A549 (cell line): ENCODE results near the gene CFAP61. TPM values are rescaled to one million over a fixed set of nuclear protein-coding genes. Genes with fewer than 3 reads are reported as not detected.

ENCODE experiments used
- BCL3 ChIP-seq: fragments of >200 bp; sonication (Bioruptor Twin); formaldehyde crosslinking; IDR thresholded peaks from 3 replicates; pipeline ENCODE4 v1.6.1; 2016
- CBX2 ChIP-seq: fragments of 200-600 bp; sonication (generic); IDR thresholded peaks from 2 replicates; pipeline ENCODE4 v1.6.1; 2016; ENCODE audit warnings: low read depth, mild to moderate bottlenecking, borderline replicate concordance
- CBX8 ChIP-seq: fragments of 200-600 bp; sonication (generic); IDR thresholded peaks from 2 replicates; pipeline ENCODE4 v1.6.1; 2016
- CHD2 ChIP-seq: fragments of 150-350 bp; IDR thresholded peaks from 2 replicates; pipeline ENCODE4 v1.6.1; 2014; ENCODE audit warnings: low read length; ENCODE audit not compliant: partially characterized antibody
- CTCF ChIP-seq: fragments of >200 bp; sonication (Bioruptor Twin); formaldehyde crosslinking; IDR thresholded peaks from 3 replicates; pipeline ENCODE4 v1.5.1; 2016
- EHMT2 ChIP-seq: fragments of 200-600 bp; sonication (generic); IDR thresholded peaks from 2 replicates; pipeline ENCODE4 v1.6.1; 2016; ENCODE audit warnings: antibody characterized with exemption, low read depth, mild to moderate bottlenecking, moderate library complexity
- ELK1 ChIP-seq: fragments of 150-350 bp; IDR thresholded peaks from 2 replicates; pipeline ENCODE4 v1.6.1; 2014; ENCODE audit warnings: low read depth, mild to moderate bottlenecking, low read length
- EP300 ChIP-seq, 2 experiments: fragments of >200 bp; sonication (Bioruptor Twin); formaldehyde crosslinking; IDR thresholded peaks; 2 replicates in 1 of 2; 3 replicates in 1 of 2; pipeline ENCODE4 v1.6.1; 2016 to 2017
- FOSB ChIP-seq: fragments of 250-450 bp; sonication (Bioruptor Pico); IDR thresholded peaks from 2 replicates; pipeline ENCODE4 v1.5.0; 2020; ENCODE audit warnings: mild to moderate bottlenecking, moderate library complexity
- FOSL2 ChIP-seq, 2 experiments: fragments of 450-650 bp in 1 of 2; fragments of >200 bp in 1 of 2; sonication (Bioruptor Twin) in 1 of 2; formaldehyde crosslinking; IDR thresholded peaks; 2 replicates each; pipeline versions ENCODE4 v1.5.0 to v1.6.1; 2016 to 2020; ENCODE audit warnings: mild to moderate bottlenecking in 1 of 2, moderate library complexity in 1 of 2
- GATA3 ChIP-seq: IDR thresholded peaks from 2 replicates; pipeline ENCODE4 v1.6.1; 2012; ENCODE audit warnings: borderline replicate concordance
- HMGXB4 ChIP-seq: fragments of 250-450 bp; sonication (Bioruptor Pico); IDR thresholded peaks from 2 replicates; pipeline ENCODE4 v1.5.0; 2021; ENCODE audit warnings: mild to moderate bottlenecking, moderate library complexity, borderline replicate concordance
- HOXA7 ChIP-seq: fragments of 250-450 bp; sonication (Bioruptor Pico); IDR thresholded peaks from 2 replicates; pipeline ENCODE4 v1.5.0; 2020; ENCODE audit warnings: mild to moderate bottlenecking, moderate library complexity
- HOXB13 ChIP-seq: fragments of 250-450 bp; sonication (Bioruptor Pico); IDR thresholded peaks from 2 replicates; pipeline ENCODE4 v1.5.0; 2020; ENCODE audit warnings: low read depth, mild to moderate bottlenecking, moderate library complexity
- HOXB5 ChIP-seq: fragments of 250-450 bp; sonication (Bioruptor Pico); IDR thresholded peaks from 2 replicates; pipeline ENCODE4 v1.5.0; 2020; ENCODE audit warnings: mild to moderate bottlenecking, moderate library complexity
- JUN ChIP-seq, 2 experiments: fragments of >200 bp; sonication (Bioruptor Twin); formaldehyde crosslinking; IDR thresholded peaks; 2 replicates in 1 of 2; 3 replicates in 1 of 2; pipeline ENCODE4 v1.6.1; 2016 to 2017
- KDM1A ChIP-seq: fragments of 200-600 bp; sonication (generic); IDR thresholded peaks from 2 replicates; pipeline ENCODE4 v1.6.1; 2016; ENCODE audit warnings: low read depth, mild to moderate bottlenecking
- MAFK ChIP-seq: fragments of 450-650 bp; IDR thresholded peaks from 2 replicates; pipeline ENCODE4 v1.6.1; 2014; ENCODE audit not compliant: partially characterized antibody
- MAZ ChIP-seq: fragments of 150-350 bp; IDR thresholded peaks from 2 replicates; pipeline ENCODE4 v1.6.1; 2014; ENCODE audit warnings: antibody characterized with exemption, low read depth, low read length, borderline replicate concordance
- MYC ChIP-seq: IDR thresholded peaks from 2 replicates; pipeline ENCODE4 v1.6.1; 2012; ENCODE audit warnings: mild to moderate bottlenecking, inconsistent platforms, low read length, improper control_type of control experiment, borderline replicate concordance
- NFE2L2 ChIP-seq: fragments of 150-350 bp; conservative IDR thresholded peaks from 2 replicates; pipeline ENCODE4 v1.6.1; 2014; ENCODE audit warnings: low read length
- PHF8 ChIP-seq: fragments of 200-600 bp; sonication (generic); IDR thresholded peaks from 2 replicates; pipeline ENCODE4 v1.6.1; 2016; ENCODE audit warnings: low read depth, mild to moderate bottlenecking, antibody characterized with exemption, moderate library complexity, borderline replicate concordance
- POLR2A ChIP-seq: IDR thresholded peaks from 2 replicates; pipeline ENCODE4 v1.6.1; 2012; ENCODE audit warnings: mild to moderate bottlenecking, low read length
- POLR2AphosphoS2 ChIP-seq: conservative IDR thresholded peaks from 2 replicates; pipeline ENCODE4 v1.6.1; 2012; ENCODE audit warnings: low read length, improper control_type of control experiment, inconsistent platforms
- RAD21 ChIP-seq, 2 experiments: fragments of >200 bp in 1 of 2; sonication (Bioruptor Twin) in 1 of 2; formaldehyde crosslinking in 1 of 2; IDR thresholded peaks in 1 of 2; conservative IDR thresholded peaks in 1 of 2; 2 replicates in 1 of 2; 3 replicates in 1 of 2; pipeline ENCODE4 v1.6.1; 2012 to 2018; ENCODE audit warnings: inconsistent platforms in 1 of 2
- RCOR1 ChIP-seq: fragments of 150-350 bp; IDR thresholded peaks from 2 replicates; pipeline ENCODE4 v1.6.1; 2014; ENCODE audit warnings: antibody characterized with exemption, low read length, low read depth
- RNF2 ChIP-seq: fragments of 200-600 bp; sonication (generic); IDR thresholded peaks from 2 replicates; pipeline ENCODE4 v1.6.1; 2016; ENCODE audit warnings: low read depth, mild to moderate bottlenecking, antibody characterized with exemption, moderate library complexity, borderline replicate concordance
- SMC3 ChIP-seq: fragments of >200 bp; sonication (Bioruptor Twin); formaldehyde crosslinking; IDR thresholded peaks from 3 replicates; pipeline ENCODE4 v1.6.1; 2018; ENCODE audit warnings: inconsistent platforms
- USF2 ChIP-seq: fragments of 450-650 bp; IDR thresholded peaks from 2 replicates; pipeline ENCODE4 v1.6.1; 2014; ENCODE audit warnings: antibody characterized with exemption
- ZNF302 ChIP-seq: fragments of 250-450 bp; sonication (Bioruptor Pico); IDR thresholded peaks from 2 replicates; pipeline ENCODE4 v1.9.0; 2021; ENCODE audit warnings: inconsistent platforms, mild to moderate bottlenecking, moderate library complexity
- ZSCAN20 ChIP-seq: fragments of 250-450 bp; sonication (Bioruptor Pico); IDR thresholded peaks from 2 replicates; pipeline ENCODE4 v1.8.0; 2022; ENCODE audit warnings: mild to moderate bottlenecking, moderate library complexity
- polyA plus RNA-seq, 4 experiments: library from polyadenylated mRNA; depleted of rRNA in 3 of 4; stranded (reverse); fragments of >200 nt; fragmentation: RNase III in 1 of 4; extraction: RNeasy Plus Mini Kit Qiagen cat#74134 plus additional on column Dnase treatment in 1 of 4; gene quantifications; 2 replicates in 3 of 4; 3 replicates in 1 of 4; pipeline ENCODE4 v1.2.3, GENCODE V29; 2011 to 2017
- TF ChIP-seq, protein P1 (sequence below): fragments of 250-450 bp; sonication (Bioruptor Pico); IDR thresholded peaks from 2 replicates; pipeline ENCODE4 v1.5.0; 2020; ENCODE audit warnings: low read depth, mild to moderate bottlenecking, moderate library complexity
- TF ChIP-seq, protein P2 (sequence below): IDR thresholded peaks from 2 replicates; pipeline ENCODE4 v1.6.1; 2012
- TF ChIP-seq, protein P3 (sequence below): fragments of >200 bp; sonication (Bioruptor Twin); formaldehyde crosslinking; IDR thresholded peaks from 2 replicates; pipeline ENCODE4 v1.6.1; 2016

The CFAP61 gene
- polyA plus RNA-seq, 2 of the 4 experiments (the other 2 are of a cell fraction), result 0.39 to 0.70 TPM

GRCh38 chr20:20010639-20011500 is 41.5 kb upstream of the CFAP61 start (continued):
- TF ChIP-seq JUN (IDR thresholded peaks at IDR 0.05), result no peak
- 0 out of 2 replicates have a peak, but pooled peaks have one; percentile 55 for TF ChIP-seq HOXB5 (CRISPR knock-in tag)
- no peak for TF ChIP-seq FOSL2 (IDR thresholded peaks at IDR 0.05)
- TF ChIP-seq FOSL2 (CRISPR knock-in tag; IDR thresholded peaks at IDR 0.05), result peak; percentile 82
- TF ChIP-seq ZNF302 (CRISPR knock-in tag), result no peak
- TF ChIP-seq HMGXB4 (CRISPR knock-in tag), result no peak
- TF ChIP-seq MYC, result peak; percentile 48; the same call in 1 of the 2 replicates
- no peak for TF ChIP-seq POLR2A
- TF ChIP-seq SMC3, result no peak
- peak; percentile 51 for TF ChIP-seq MAFK
- TF ChIP-seq ELK1, result no peak
- TF ChIP-seq, protein P1, sequence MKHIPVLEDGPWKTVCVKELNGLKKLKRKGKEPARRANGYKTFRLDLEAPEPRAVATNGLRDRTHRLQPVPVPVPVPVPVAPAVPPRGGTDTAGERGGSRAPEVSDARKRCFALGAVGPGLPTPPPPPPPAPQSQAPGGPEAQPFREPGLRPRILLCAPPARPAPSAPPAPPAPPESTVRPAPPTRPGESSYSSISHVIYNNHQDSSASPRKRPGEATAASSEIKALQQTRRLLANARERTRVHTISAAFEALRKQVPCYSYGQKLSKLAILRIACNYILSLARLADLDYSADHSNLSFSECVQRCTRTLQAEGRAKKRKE (CRISPR knock-in tag), result no peak
- TF ChIP-seq GATA3, result no peak
- TF ChIP-seq CBX8, result no peak
- TF ChIP-seq PHF8, result no peak
- TF ChIP-seq, protein P2, sequence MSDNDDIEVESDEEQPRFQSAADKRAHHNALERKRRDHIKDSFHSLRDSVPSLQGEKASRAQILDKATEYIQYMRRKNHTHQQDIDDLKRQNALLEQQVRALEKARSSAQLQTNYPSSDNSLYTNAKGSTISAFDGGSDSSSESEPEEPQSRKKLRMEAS, result peak; percentile 61
- TF ChIP-seq CBX2, result no peak
- no peak for TF ChIP-seq ZSCAN20 (CRISPR knock-in tag)
- TF ChIP-seq CTCF, result no peak
- no peak for TF ChIP-seq BCL3
- TF ChIP-seq NFE2L2, result no peak
- TF ChIP-seq EP300 (IDR thresholded peaks at IDR 0.05), result no peak
- TF ChIP-seq POLR2AphosphoS2, result no peak
- TF ChIP-seq KDM1A, result no peak
- TF ChIP-seq EHMT2, result no peak
- no peak for TF ChIP-seq RNF2
- TF ChIP-seq HOXA7 (CRISPR knock-in tag), result no peak
- no peak for TF ChIP-seq FOSB (CRISPR knock-in tag)
- no peak for TF ChIP-seq CHD2
- no peak for TF ChIP-seq RCOR1
- no peak for TF ChIP-seq HOXB13
- TF ChIP-seq MAZ, result no peak
- 0 out of 5 replicates have a peak, but pooled peaks of 1 of the 2 experiments have one; percentile 9 for TF ChIP-seq RAD21 (conservative IDR thresholded peaks at IDR 0.05 in 1 of 2, IDR thresholded peaks at IDR 0.05 in 1 of 2)
- TF ChIP-seq USF2, result no peak
- TF ChIP-seq, protein P3, sequence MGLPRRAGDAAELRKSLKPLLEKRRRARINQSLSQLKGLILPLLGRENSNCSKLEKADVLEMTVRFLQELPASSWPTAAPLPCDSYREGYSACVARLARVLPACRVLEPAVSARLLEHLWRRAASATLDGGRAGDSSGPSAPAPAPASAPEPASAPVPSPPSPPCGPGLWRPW, result no peak
